ENCODE results near the gene FCHO1.

FCHO1 gene

DNA sequence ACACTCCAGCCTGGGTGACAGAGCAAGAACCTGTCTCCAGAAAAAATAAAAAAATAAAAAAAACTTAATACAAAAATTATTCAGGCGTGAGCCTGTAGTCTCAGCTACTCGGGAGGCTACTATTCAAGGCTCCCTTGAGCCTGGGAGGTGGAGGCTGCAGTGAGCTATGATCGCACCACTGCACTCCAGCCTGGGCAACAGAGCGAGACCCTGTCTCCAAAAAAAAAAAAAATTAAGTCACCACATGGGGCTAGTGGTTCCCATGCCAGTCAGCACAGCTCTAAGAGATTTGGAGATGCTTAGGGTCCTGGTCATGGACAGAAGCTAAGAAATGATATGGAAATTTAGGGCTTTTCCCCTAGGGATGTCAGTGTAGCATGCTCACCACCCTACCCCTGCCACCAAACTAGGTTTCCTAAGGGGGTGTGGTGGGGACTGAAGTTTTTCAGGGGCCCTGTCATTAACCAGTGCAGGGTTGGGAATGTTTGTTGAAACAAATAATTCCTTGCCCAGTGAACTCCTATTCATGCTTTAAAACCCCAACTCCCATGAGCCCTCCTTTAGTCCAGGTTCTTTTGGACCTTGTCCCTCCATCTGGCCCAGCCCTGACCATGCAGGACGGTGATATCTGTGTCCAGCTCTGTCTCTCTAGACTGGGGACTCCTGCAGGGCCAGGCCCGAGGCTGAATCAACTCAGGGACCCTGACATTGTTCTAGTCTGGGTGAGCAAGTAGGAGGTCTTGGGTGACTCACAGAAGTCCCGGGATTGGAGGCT lies 1.8 kb downstream of the FCHO1 start:
- ChIA-PET POLR2A (interaction anchor here (0.7 kb wide), 1 partner anchor 13 kb away, joined by 3 read pairs; no protein-coding TSS in a partner anchor), CTCF (no interaction called here)
- TF ChIP-seq CTBP1 (IDR thresholded peaks at IDR 0.05; ENCODE audit: borderline replicate concordance) (no peak), TARDBP (IDR thresholded peaks at IDR 0.05) (no peak), FOXM1 (IDR thresholded peaks at IDR 0.05; ENCODE audit: borderline replicate concordance) (no peak), SUZ12 (IDR thresholded peaks at IDR 0.05) (no peak), BHLHE40 (IDR thresholded peaks at IDR 0.05; ENCODE audit: borderline replicate concordance) (no peak), FOXK2 (IDR thresholded peaks at IDR 0.05) (no peak), HDGF (IDR thresholded peaks at IDR 0.05; ENCODE audit: borderline replicate concordance) (no peak), ZNF384 (IDR thresholded peaks at IDR 0.05) (no peak), NFRKB (IDR thresholded peaks at IDR 0.05) (no peak), FOXA1 (IDR thresholded peaks at IDR 0.05) (no peak), ELF4 (IDR thresholded peaks at IDR 0.05) (no peak), LEF1 (IDR thresholded peaks at IDR 0.05; ENCODE audit: borderline replicate concordance) (no peak), L3MBTL2 (conservative IDR thresholded peaks at IDR 0.05) (no peak), SP1 (IDR thresholded peaks at IDR 0.05) (no peak)
- TF ChIP-seq, protein P1, sequence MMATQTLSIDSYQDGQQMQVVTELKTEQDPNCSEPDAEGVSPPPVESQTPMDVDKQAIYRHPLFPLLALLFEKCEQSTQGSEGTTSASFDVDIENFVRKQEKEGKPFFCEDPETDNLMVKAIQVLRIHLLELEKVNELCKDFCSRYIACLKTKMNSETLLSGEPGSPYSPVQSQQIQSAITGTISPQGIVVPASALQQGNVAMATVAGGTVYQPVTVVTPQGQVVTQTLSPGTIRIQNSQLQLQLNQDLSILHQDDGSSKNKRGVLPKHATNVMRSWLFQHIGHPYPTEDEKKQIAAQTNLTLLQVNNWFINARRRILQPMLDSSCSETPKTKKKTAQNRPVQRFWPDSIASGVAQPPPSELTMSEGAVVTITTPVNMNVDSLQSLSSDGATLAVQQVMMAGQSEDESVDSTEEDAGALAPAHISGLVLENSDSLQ (IDR thresholded peaks at IDR 0.05): no peak

DNA sequence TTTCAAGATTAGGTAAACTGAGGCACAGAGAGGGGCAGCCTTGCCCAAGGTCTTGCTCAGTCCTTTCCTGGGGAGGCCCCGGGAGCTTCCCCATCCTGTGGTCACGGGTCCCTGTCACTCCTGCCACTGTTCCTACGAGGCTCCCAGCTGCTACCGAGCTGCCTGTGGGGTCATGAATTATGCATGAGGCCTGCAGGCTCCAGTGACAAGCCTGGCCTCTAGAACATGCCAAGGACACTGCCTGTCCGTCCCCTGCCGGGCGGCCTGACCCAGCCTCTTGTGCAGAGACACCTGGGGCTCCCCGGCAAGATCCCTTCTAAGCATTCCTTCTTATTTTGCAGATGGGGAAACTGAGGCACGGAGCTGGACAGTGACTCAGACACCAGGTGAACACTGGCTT lies 2.7 kb downstream of the FCHO1 start:
- TF ChIP-seq NFRKB (IDR thresholded peaks at IDR 0.05) (no peak), TARDBP (IDR thresholded peaks at IDR 0.05) (no peak), ZNF384 (IDR thresholded peaks at IDR 0.05) (no peak), ELF4 (IDR thresholded peaks at IDR 0.05) (no peak), BHLHE40 (IDR thresholded peaks at IDR 0.05; ENCODE audit: borderline replicate concordance) (no peak), HDGF (IDR thresholded peaks at IDR 0.05; ENCODE audit: borderline replicate concordance) (no peak), SP1 (IDR thresholded peaks at IDR 0.05) (no peak), LEF1 (IDR thresholded peaks at IDR 0.05; ENCODE audit: borderline replicate concordance) (no peak), FOXM1 (IDR thresholded peaks at IDR 0.05; ENCODE audit: borderline replicate concordance) (no peak), FOXK2 (IDR thresholded peaks at IDR 0.05) (no peak), SUZ12 (IDR thresholded peaks at IDR 0.05) (no peak), L3MBTL2 (conservative IDR thresholded peaks at IDR 0.05) (no peak), ARNT (IDR thresholded peaks at IDR 0.05) (no peak), FOXA1 (IDR thresholded peaks at IDR 0.05) (no peak), CTBP1 (IDR thresholded peaks at IDR 0.05; ENCODE audit: borderline replicate concordance) (no peak)
- TF ChIP-seq, protein P1 (IDR thresholded peaks at IDR 0.05): no peak
- POLR2A ChIA-PET: no interaction called here

More for the DNA sequence above, 1.8 kb downstream of the FCHO1 start:
- DNase-seq (ENCODE audit: extremely low spot score): no peak

DNA sequence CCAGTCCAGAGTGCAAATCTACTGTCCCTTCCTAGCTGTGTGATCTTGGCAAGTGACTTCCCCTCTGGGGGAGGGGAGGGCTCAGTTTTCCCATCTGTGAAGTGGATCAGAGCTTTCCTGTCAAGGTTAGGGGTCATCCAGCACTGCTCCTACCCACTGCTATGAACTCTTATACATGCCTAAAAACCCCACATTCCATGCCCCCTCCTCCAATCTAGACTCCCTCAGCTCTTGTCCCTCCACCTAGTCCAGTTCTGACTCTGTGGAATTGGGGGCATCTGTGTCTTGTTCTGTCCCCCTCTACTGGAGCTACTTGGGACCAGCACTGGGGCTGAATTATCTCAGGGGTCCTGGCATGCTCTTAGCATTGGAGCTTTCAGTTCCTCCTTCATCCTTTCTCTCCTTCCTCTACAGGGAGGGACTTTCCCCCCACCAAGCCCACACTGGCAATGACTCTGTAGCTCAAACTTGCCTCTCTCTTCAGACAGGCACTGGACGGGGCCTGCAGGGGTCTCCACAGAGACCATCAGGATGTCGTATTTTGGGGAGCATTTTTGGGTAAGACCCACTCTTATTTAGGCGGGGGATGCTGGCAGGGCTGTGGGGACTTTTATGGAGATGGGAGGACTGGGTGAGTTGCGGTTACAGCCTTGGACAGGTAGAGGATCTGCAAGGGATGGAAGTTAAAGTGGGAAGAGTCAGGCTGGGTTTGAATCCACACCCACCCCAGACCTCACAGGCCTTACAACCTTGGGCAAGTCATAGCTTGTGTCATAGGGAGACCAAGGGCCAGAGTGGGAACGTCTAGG lies 3.6 kb downstream of the FCHO1 start:
- ChIA-PET POLR2A (no interaction called here), CTCF (interaction anchor here (1.1 kb wide), 1 partner anchor 11 kb away, joined by 3 read pairs; no protein-coding TSS in a partner anchor)
- DNase-seq (ENCODE audit: extremely low spot score): no peak
- TF ChIP-seq FOXK2 (IDR thresholded peaks at IDR 0.05): no peak

More for the DNA sequence above, 2.7 kb downstream of the FCHO1 start:
- peak; percentile 49 for DNase-seq (ENCODE audit: extremely low spot score)
- CTCF ChIA-PET: interaction anchor here (1.1 kb wide), 1 partner anchor 10 kb away, joined by 3 read pairs; no protein-coding TSS in a partner anchor

DNA sequence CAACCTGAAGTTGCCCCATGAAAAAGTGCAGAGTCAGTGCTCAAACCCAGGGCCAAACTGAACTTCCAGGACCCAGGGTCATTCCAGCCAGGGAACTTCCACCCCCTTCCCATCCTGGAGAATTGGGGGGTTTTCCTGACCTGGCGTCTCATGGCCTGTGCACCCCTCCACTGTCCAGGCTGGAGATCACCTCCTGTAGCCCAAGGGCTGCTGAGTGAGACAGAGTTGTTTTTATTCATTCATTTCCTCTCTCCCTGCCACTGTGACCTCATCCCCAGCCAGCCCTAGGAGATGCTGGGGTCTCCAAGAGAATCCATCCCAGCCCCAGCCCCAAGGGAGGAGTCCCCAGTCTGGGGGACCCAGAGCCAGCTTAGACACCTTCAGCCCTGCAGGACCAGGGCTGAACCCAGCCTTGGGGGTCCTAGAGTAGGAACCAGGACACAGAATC lies 4.2 kb downstream of the FCHO1 start:
- TF ChIP-seq FOXA1 (IDR thresholded peaks at IDR 0.05) (no peak), L3MBTL2 (conservative IDR thresholded peaks at IDR 0.05) (no peak), ELF4 (IDR thresholded peaks at IDR 0.05) (no peak), FOXK2 (IDR thresholded peaks at IDR 0.05) (no peak), SP1 (IDR thresholded peaks at IDR 0.05) (no peak), CTBP1 (IDR thresholded peaks at IDR 0.05; ENCODE audit: borderline replicate concordance) (no peak), HDGF (IDR thresholded peaks at IDR 0.05; ENCODE audit: borderline replicate concordance) (no peak), ZNF384 (IDR thresholded peaks at IDR 0.05) (no peak), BHLHE40 (IDR thresholded peaks at IDR 0.05; ENCODE audit: borderline replicate concordance) (no peak), SUZ12 (IDR thresholded peaks at IDR 0.05) (no peak), FOXM1 (IDR thresholded peaks at IDR 0.05; ENCODE audit: borderline replicate concordance) (no peak), ARNT (IDR thresholded peaks at IDR 0.05) (no peak)
- TF ChIP-seq, protein P1 (IDR thresholded peaks at IDR 0.05): no peak
- DNase-seq (ENCODE audit: extremely low spot score): no peak
- POLR2A ChIA-PET: no interaction called here
- CTCF ChIA-PET: interaction anchor here (1.3 kb wide), 1 partner anchor 11 kb away, joined by 9 read pairs; no protein-coding TSS in a partner anchor

DNA sequence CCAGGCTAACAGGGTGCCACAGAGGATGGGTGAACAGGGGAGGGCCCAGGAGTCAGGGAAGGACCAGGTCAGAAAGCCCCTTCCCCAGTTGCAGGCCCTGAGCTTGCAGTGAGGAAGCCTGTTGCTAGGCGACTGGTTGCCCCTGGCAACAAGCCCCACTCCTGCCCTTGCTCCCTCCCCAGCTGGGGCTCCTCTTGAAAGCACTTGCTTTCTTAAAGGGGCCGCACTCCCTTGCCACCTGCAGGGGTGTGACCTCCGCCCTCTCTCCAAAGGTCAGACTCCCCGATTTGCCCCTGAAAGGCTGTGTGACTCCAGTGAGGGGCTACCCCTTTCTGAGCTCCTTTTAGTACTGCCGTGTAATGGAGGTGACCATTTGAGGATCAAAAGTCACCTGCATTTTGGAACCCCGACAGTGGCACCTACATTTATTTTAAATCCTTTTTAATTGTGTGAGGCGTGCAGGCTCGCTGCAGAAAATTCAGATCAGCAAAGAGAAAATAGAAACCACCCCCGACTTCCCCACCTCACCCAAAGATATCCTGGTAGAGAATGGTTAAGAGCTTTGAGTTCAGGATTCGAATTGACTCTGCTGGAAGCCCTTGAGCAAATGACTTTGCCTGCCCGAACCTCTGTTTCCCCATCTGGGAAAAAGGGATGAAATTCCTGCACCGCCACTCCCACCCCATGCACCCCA lies 4.8 kb downstream of the FCHO1 start:
- ChIA-PET POLR2A (no interaction called here), CTCF (interaction anchor here (0.6 to 1.3 kb wide), 3 partner anchors 11 to 633 kb away, joined by 3 to 9 read pairs (median 6); partner anchors contain the start of gene CCDC124)
- peak; percentile 48 for DNase-seq (ENCODE audit: extremely low spot score)

More for the DNA sequence above, 4.8 kb downstream of the FCHO1 start:
- TF ChIP-seq, protein P1 (IDR thresholded peaks at IDR 0.05): no peak
- TF ChIP-seq LEF1 (IDR thresholded peaks at IDR 0.05; ENCODE audit: borderline replicate concordance) (no peak), NFRKB (IDR thresholded peaks at IDR 0.05) (no peak), BHLHE40 (IDR thresholded peaks at IDR 0.05; ENCODE audit: borderline replicate concordance) (no peak), FOXM1 (IDR thresholded peaks at IDR 0.05; ENCODE audit: borderline replicate concordance) (no peak), SUZ12 (IDR thresholded peaks at IDR 0.05) (no peak)

All from HEK293T (cell line).